Muscle layer of duodenum (tissue), 2 donors: Measurements from ENCODE around the gene CARD16.
"Not testable (repeated sequence)": the region's sequence is repeated elsewhere in the genome, so short reads cannot be mapped to it uniquely, and the experiment has no call there.

Experiments
- H3K27ac ChIP-seq: one replicate; pipeline ENCODE4 v1.7.0; 2013; ENCODE audit warnings: mild to moderate bottlenecking, low read length
- H3K27me3 ChIP-seq: one replicate; pipeline ENCODE4 v1.7.0; 2013; ENCODE audit warnings: low read depth, mild to moderate bottlenecking, control low read depth, low read length
- H3K36me3 ChIP-seq, 2 donors: one replicate each; pipeline ENCODE4 v1.7.0; 2013; ENCODE audit warnings: low read length in 2 of 2, control low read depth in 1 of 2, mild to moderate bottlenecking in 1 of 2; ENCODE audit not compliant: insufficient read depth in 2 of 2, control insufficient read depth in 1 of 2
- H3K4me1 ChIP-seq, 2 donors: one replicate each; pipeline ENCODE4 v1.7.0; 2013; ENCODE audit warnings: low read length in 2 of 2, mild to moderate bottlenecking in 2 of 2, control low read depth in 1 of 2, moderate library complexity in 1 of 2; ENCODE audit not compliant: insufficient read depth in 2 of 2, control insufficient read depth in 1 of 2
- H3K4me3 ChIP-seq, 2 donors: one replicate each; pipeline ENCODE4 v1.7.0; 2013; ENCODE audit warnings: low read length in 2 of 2, low read depth in 1 of 2, mild to moderate bottlenecking in 1 of 2
- H3K9me3 ChIP-seq, 2 donors: one replicate each; pipeline ENCODE4 v1.7.0; 2013; ENCODE audit warnings: low read length in 2 of 2, control low read depth in 1 of 2, mild to moderate bottlenecking in 1 of 2; ENCODE audit not compliant: control insufficient read depth in 1 of 2
- donor health status: healthy.

The CARD16 gene

DNA sequence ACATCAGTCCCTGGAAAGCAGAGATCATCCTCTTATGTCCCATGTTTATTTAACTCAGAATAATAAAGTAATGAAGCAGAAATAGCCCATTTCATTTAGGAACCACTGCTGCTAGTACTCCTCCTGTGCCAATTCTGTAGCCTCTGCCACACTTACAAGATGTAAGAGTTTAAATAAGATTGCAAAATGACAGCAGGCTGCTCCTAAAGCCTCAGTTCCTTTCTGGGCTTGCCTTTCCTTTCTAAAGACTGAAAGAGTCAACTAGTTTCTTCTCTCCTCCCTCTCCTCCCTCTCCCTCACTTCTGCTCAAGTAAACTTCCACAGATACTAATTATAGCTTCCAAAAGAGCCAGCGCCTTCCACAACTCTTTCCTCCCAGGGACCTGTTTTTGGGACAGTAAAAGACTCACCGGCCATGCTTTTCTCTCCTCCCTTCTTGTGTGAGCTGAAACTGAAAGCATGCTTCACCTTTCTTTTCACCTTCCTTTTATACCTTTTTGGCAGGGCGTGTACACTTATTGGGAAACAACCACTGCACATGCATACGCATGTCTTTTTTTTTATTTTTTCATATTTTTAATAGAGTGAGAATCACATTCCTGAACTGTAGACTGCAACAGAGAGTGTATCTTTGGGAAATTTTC is 26.1 kb upstream of the CARD16 start:
- no peak overlapping the region for H3K4me3 ChIP-seq

DNA sequence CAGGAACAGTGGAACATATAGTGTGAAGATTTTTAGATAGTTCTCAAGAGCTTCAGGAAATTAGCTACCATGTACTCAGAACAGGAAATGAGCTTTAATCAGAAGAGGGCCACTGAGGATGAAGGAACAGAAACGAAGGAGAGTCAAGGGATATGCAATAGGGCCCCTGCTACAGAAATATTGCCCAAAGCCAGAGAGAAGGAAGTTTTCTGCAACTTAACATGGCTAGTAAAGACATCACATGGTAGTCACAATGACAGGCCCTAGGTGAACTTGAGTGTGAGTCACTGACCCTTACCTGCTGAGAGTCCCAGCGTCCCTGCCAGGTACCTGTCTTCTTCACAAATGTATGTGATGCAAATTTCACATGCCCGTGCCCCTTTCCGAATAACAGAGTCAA is 25.2 kb upstream of the CARD16 start:
- Histone ChIP-seq H3K4me1 (no peaks in the 10 kb centered on the region), H3K36me3 (no peaks in the 10 kb centered on the region), H3K9me3 (no peaks in the 10 kb centered on the region), H3K27me3 (no peaks in the 10 kb centered on the region), H3K27ac (no peak overlapping the region), H3K4me3 (no peak overlapping the region)

More for the DNA sequence above, 26.1 kb upstream of the CARD16 start:
- Histone ChIP-seq H3K27ac (no peak overlapping the region), H3K36me3 (no peaks in the 10 kb centered on the region), H3K27me3 (no peaks in the 10 kb centered on the region), H3K9me3 (no peaks in the 10 kb centered on the region), H3K4me1 (no peaks in the 10 kb centered on the region)

DNA sequence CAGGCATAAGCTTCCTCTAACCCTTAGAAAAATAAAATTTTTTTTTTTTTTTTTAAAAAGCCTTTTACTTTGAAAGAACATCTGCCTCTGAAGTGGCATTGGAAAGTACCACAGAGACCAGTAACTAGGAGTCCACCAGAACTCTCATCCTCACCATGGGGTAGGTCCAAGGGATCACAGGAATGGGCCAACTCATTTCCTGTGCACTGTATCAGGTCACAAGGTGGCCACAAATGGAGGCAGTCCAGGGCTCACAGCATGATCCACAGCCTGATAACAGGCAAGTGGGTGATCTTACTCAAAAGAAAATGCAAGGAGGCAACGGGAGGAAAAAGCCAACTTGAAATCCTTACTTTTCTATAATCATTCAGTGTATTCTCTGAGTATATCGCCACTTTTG is 24.6 kb upstream of the CARD16 start:
- H3K4me3 ChIP-seq, H3K27ac ChIP-seq, H3K4me1 ChIP-seq, H3K9me3 ChIP-seq, H3K36me3 ChIP-seq, H3K27me3 ChIP-seq: not testable (repeated sequence)

DNA sequence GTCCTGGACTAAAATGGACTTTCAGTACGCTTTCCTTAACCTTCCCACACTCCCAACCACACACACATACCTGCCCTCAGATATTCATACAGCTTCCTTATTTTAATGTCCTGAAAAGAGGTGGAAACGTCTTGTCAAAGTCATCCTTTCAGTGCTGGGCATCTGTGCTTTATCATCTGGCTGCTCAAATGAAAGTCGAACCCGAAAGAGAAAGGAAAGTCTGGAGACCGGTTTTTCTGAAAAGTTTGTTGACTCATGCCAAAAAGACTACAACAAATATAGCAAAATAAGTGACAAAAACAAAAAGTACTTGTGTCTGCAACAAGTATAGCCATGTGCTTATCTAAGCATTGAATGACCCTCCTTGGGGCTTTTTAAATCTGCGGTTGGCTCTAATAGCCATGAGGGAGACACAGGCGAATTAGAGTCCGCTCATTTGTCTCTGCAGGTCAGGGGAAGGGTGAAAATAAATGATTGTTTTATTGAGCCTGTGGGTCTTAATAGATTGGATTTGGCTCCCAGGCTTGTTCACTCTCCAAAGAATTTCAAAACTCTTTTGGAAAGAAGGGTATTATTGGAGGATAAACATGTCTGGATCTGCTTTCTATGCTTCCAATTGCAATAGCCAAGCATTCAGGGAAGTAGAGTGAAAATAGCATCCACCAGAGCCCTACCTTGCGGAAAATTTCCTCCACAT is 18.3 kb upstream of the CARD16 start:
- H3K4me1 ChIP-seq, H3K9me3 ChIP-seq, H3K4me3 ChIP-seq, H3K27ac ChIP-seq, H3K36me3 ChIP-seq, H3K27me3 ChIP-seq: not testable (repeated sequence)

DNA sequence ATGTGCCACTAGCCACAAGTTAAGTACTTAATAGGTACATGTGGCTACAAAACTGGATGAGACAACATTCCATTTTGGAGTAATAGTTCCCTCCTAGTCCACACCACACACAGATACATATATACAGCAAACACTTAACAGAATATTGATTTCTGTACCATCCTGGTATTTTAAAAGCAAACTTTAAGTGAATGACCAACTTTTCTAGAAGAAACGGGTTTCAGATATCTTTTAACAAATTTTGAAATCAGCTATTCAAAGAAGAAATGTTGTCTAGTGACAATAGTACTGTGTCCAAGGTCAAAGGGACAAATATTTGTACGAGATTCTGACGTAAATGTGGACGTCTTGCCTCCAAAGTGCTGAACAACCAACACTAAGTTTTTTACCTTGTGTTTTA is 12.3 kb upstream of the CARD16 start:
- Histone ChIP-seq H3K27me3 (no peaks in the 10 kb centered on the region), H3K4me3 (no peak overlapping the region), H3K36me3 (no peaks in the 10 kb centered on the region), H3K4me1 (no peaks in the 10 kb centered on the region), H3K27ac (no peak overlapping the region), H3K9me3 (no peaks in the 10 kb centered on the region)

DNA sequence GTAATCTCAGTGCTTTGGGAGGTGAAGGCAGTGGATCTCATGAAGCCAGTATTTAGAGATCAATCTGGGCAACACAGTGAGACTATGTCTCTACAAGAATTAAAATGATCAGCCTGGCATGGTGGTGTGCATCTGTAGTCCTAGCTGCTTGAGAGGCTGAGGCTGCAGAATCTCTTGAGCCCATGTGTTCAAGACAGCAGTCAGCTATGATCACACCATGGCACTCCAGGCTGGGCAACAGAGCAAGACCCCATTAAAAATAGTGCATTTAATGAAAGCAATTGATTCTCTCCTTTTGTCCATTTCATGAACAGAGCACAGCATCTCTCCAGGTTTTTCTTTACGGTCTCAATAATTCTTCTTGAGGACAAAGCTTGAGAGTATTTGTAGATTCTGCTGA is 11.3 kb upstream of the CARD16 start:
- Histone ChIP-seq H3K27me3 (no peaks in the 10 kb centered on the region), H3K9me3 (no peaks in the 10 kb centered on the region), H3K4me3 (no peak overlapping the region)

DNA sequence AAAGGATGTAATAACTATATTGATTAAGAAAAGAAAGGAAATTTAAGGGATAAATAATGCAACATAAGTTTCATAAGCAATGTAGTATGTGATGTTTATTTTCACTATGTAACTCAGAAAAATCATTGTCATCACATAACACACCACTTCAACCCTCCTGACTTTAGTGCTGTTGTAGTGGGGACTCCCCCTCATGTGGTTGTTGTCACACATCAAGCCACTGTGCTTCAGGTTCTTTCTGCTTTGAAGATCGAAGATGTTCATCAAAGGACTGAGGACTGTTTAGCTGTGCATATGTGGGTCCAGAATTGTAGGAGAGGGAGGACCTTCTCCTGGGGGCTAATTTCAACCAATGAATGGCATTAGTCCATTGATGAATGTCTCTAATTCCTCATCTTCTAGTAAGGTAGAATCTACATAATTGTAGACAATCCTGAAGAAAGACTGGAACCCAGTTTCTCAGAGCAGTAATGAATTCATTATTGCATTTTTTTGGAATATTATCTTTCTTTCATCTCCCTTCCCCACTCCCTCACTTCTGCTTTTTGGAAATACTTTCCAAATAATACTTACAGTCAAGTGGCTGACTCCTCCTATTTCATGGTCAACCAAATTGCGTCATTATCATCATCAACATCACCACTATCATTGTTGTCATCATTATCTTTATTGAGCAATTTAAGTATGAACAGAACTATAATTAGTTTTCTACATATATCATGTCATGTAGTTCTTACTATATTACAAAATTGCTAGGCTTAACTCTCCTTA is 9.8 kb upstream of the CARD16 start:
- Histone ChIP-seq H3K27ac (no peak overlapping the region), H3K4me1 (no peaks in the 10 kb centered on the region), H3K4me3 (no peak overlapping the region), H3K9me3 (no peaks in the 10 kb centered on the region), H3K36me3 (no peaks in the 10 kb centered on the region), H3K27me3 (no peaks in the 10 kb centered on the region)

More for the DNA sequence above, 11.3 kb upstream of the CARD16 start:
- Histone ChIP-seq H3K36me3 (no peaks in the 10 kb centered on the region), H3K27ac (no peak overlapping the region), H3K4me1 (no peaks in the 10 kb centered on the region)

DNA sequence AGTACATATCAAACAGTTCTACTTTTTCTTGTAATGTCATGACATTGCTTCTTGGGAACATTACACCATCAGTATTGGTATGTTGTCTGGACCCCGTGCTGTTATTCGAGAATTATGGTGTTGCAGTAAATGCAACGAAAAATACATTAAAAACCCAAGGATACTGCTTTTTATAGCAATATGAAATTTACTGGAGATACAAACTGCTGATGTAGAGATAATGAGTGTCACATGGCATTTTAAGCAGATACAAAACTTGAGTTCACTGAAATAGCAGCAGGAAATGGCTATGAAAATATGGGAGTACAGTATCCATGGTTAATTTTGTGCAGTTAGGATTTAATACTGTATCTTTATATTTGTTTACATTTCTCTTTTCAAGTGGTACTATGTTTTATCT is 7.4 kb upstream of the CARD16 start:
- H3K4me1 ChIP-seq, result no peaks in the 10 kb centered on the region
- H3K27me3 ChIP-seq, result no peaks in the 10 kb centered on the region
- H3K9me3 ChIP-seq, result no peaks in the 10 kb centered on the region
- no peaks in the 10 kb centered on the region for H3K36me3 ChIP-seq
- no peak overlapping the region for H3K4me3 ChIP-seq
- H3K27ac ChIP-seq, result no peak overlapping the region

DNA sequence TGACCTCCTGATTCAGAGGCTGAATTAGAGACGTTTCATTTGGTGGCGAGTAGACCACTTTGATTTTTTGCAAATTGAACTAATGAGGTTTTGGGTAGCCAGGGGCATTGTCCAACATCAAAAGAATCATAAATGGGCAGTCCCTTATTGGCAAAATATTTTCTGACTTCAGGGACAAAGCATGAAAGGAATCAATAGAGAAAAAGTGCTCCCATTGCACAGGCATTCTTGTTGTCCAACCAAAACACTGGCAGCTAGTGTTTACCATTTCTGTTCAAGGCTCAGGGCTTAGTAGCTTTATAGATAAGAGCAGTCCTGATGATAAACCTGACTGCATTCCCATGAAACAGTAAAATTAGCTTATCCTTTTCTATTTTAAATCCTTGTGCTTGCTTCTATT is 6.4 kb upstream of the CARD16 start:
- H3K9me3 ChIP-seq, result no peaks in the 10 kb centered on the region
- no peaks in the 10 kb centered on the region for H3K27me3 ChIP-seq
- peaks cover 5 to 9% of the 10 kb centered on the region in 2 donors for H3K4me1 ChIP-seq
- no peak overlapping the region for H3K27ac ChIP-seq
- H3K36me3 ChIP-seq, result no peaks in the 10 kb centered on the region
- H3K4me3 ChIP-seq, result no peak overlapping the region

DNA sequence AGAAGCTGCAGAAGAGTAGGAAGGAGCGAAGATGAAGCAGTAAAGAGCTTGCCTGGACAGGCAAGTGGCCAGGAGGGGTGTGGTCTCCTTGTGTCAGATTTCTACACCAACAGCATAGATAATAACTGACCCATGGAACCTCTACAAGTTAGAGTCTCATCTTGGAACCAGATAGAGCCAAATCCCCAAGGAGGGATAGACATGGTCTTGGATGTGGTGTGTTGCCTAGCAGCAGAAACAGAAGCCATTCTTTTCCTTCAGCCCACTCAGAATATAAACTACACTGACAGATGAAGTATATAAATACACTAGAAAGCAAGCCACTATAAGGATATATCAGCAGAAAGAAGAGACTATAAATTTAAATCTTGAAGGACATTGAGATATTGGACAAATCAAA is 4.3 kb upstream of the CARD16 start:
- Histone ChIP-seq H3K36me3 (no peaks in the 10 kb centered on the region), H3K4me3 (no peak overlapping the region), H3K4me1 (peaks cover 8 to 20% of the 10 kb centered on the region in 2 donors), H3K27me3 (no peaks in the 10 kb centered on the region), H3K27ac (no peak overlapping the region), H3K9me3 (no peaks in the 10 kb centered on the region)

DNA sequence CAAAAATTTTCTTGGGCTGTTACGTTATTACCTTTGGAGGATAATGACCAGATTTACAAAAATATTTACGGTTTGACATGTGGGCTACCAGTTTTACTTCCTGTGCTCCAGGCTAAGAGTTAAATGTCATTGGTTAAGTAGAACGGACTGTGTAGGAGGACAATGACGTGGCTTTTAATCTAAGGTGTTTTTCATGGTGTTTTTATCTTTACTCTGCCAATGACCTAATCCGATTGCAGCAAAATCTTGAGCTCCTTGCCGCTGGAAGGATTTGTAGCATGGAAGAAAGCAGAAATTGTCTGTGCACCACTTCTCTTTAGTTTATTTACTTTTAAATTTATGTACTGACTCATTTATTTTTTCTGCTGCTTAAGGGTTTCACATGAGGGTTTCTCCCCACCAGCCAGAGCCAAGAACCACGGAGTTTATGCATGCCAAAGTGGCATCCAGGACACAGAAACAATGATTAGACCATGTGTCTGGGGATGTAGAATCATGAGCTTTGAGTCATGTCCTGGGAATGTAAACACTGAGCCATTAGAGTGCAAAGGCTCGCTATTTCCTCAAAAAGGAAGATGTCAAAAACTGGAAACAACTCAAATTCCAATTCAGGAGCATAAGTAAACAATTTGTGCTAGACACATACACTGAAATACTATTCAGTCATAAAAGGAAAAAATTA is 1.9 kb upstream of the CARD16 start:
- H3K4me1 ChIP-seq, result peaks cover 8 to 20% of the 10 kb centered on the region in 2 donors
- H3K9me3 ChIP-seq, result no peaks in the 10 kb centered on the region
- H3K36me3 ChIP-seq, result no peaks in the 10 kb centered on the region
- no peak overlapping the region for H3K27ac ChIP-seq
- no peak overlapping the region for H3K4me3 ChIP-seq
- H3K27me3 ChIP-seq, result no peaks in the 10 kb centered on the region
